Activated naive CD8-positive, alpha-beta T cell treated with anti-CD3 and anti-CD28 coated beads for 36 hours (primary cell): Measurements from ENCODE around the gene SHISA9. TPM values are rescaled to one million over a fixed set of nuclear protein-coding genes. Genes with fewer than 3 reads are reported as not detected.

Source experiments
- DNase-seq: peaks from one replicate; pipeline ENCODE4 v3.0.0; 2021
- H3K27ac Mint-ChIP-seq: one replicate; pipeline ENCODE4 v1.8.0; 2022; ENCODE audit warnings: mild to moderate bottlenecking, moderate library complexity, mixed read lengths
- H3K27me3 Mint-ChIP-seq: one replicate; pipeline ENCODE4 v1.8.0; 2022; ENCODE audit warnings: mild to moderate bottlenecking, mixed read lengths
- H3K36me3 Mint-ChIP-seq: one replicate; pipeline ENCODE4 v1.8.0; 2021; ENCODE audit warnings: mild to moderate bottlenecking, mixed read lengths
- H3K4me1 Mint-ChIP-seq: one replicate; pipeline ENCODE4 v1.8.0; 2021; ENCODE audit warnings: mixed read lengths
- H3K4me3 Mint-ChIP-seq: one replicate; pipeline ENCODE4 v1.8.0; 2022; ENCODE audit warnings: mild to moderate bottlenecking, moderate library complexity, mixed read lengths
- H3K9me3 Mint-ChIP-seq: one replicate; pipeline ENCODE4 v1.8.0; 2022; ENCODE audit warnings: mixed read lengths
- total RNA-seq, 2 experiments: library from RNA; stranded (reverse); gene quantifications; one replicate each; pipeline ENCODE4 v1.2.3, GENCODE V29; 2021

SHISA9 gene
- total RNA-seq, 2 experiments from 2014 or later = not detected

- Mint-ChIP-seq H3K4me3 (no peak overlapping the region), H3K27me3 (peaks cover 19% of the 10 kb centered on the region), H3K36me3 (no peaks in the 10 kb centered on the region), H3K9me3 (peaks cover 1% of the 10 kb centered on the region), H3K4me1 (no peaks in the 10 kb centered on the region), H3K27ac (no peak overlapping the region)
- DNase-seq = no peak
Measured at GRCh38 chr16:12881740-12882139, 19.7 kb upstream of the SHISA9 start.

GRCh38 chr16:12885742-12886141, 15.7 kb upstream of the SHISA9 start:
- Mint-ChIP-seq H3K36me3 (no peaks in the 10 kb centered on the region), H3K4me1 (no peaks in the 10 kb centered on the region), H3K9me3 (peaks cover 1% of the 10 kb centered on the region), H3K27me3 (peaks cover 14% of the 10 kb centered on the region), H3K27ac (no peak overlapping the region), H3K4me3 (no peak overlapping the region)
- DNase-seq = no peak

GRCh38 chr16:12891836-12892235, 9.6 kb upstream of the SHISA9 start:
- no peak for DNase-seq
- H3K4me3 Mint-ChIP-seq = no peak overlapping the region
- H3K27ac Mint-ChIP-seq = no peak overlapping the region
- no peaks in the 10 kb centered on the region for H3K4me1 Mint-ChIP-seq
- H3K9me3 Mint-ChIP-seq = no peaks in the 10 kb centered on the region
- peaks cover 24% of the 10 kb centered on the region for H3K27me3 Mint-ChIP-seq
- H3K36me3 Mint-ChIP-seq = no peaks in the 10 kb centered on the region

GRCh38 chr16:12893050-12893750, 8.2 kb upstream of the SHISA9 start:
- no peak overlapping the region for H3K4me3 Mint-ChIP-seq
- no peaks in the 10 kb centered on the region for H3K4me1 Mint-ChIP-seq
- H3K27ac Mint-ChIP-seq = no peak overlapping the region
- H3K36me3 Mint-ChIP-seq = no peaks in the 10 kb centered on the region
- H3K27me3 Mint-ChIP-seq = peaks cover 30% of the 10 kb centered on the region
- no peak for DNase-seq
- no peaks in the 10 kb centered on the region for H3K9me3 Mint-ChIP-seq

- no peak overlapping the region for H3K4me3 Mint-ChIP-seq
- no peak for DNase-seq
- H3K4me1 Mint-ChIP-seq = no peaks in the 10 kb centered on the region
- H3K36me3 Mint-ChIP-seq = no peaks in the 10 kb centered on the region
- peaks cover 53% of the 10 kb centered on the region for H3K27me3 Mint-ChIP-seq
- H3K27ac Mint-ChIP-seq = no peak overlapping the region
- no peaks in the 10 kb centered on the region for H3K9me3 Mint-ChIP-seq
Measured at GRCh38 chr16:12896562-12896961, 4.8 kb upstream of the SHISA9 start.

GRCh38 chr16:12898551-12898950, 2.8 kb upstream of the SHISA9 start:
- Mint-ChIP-seq H3K36me3 (no peaks in the 10 kb centered on the region), H3K4me3 (no peak overlapping the region), H3K27me3 (peaks cover 68% of the 10 kb centered on the region), H3K4me1 (peaks cover 2% of the 10 kb centered on the region), H3K9me3 (no peaks in the 10 kb centered on the region), H3K27ac (no peak overlapping the region)
- no peak for DNase-seq

GRCh38 chr16:12899529-12900143, 1.8 kb upstream of the SHISA9 start:
- Mint-ChIP-seq H3K27me3 (peaks cover 74% of the 10 kb centered on the region), H3K9me3 (no peaks in the 10 kb centered on the region), H3K4me3 (no peak overlapping the region), H3K36me3 (no peaks in the 10 kb centered on the region), H3K27ac (no peak overlapping the region), H3K4me1 (peaks cover 2% of the 10 kb centered on the region)
- no peak for DNase-seq

GRCh38 chr16:12900156-12900555, 1.2 kb upstream of the SHISA9 start:
- H3K27ac Mint-ChIP-seq = no peak overlapping the region
- peaks cover 77% of the 10 kb centered on the region for H3K27me3 Mint-ChIP-seq
- H3K4me3 Mint-ChIP-seq = no peak overlapping the region
- H3K36me3 Mint-ChIP-seq = no peaks in the 10 kb centered on the region
- DNase-seq = no peak
- no peaks in the 10 kb centered on the region for H3K9me3 Mint-ChIP-seq
- H3K4me1 Mint-ChIP-seq = peaks cover 2% of the 10 kb centered on the region

GRCh38 chr16:12900599-12901203, 697 bp upstream of the SHISA9 start:
- Mint-ChIP-seq H3K27ac (no peak overlapping the region), H3K27me3 (peaks cover 82% of the 10 kb centered on the region), H3K9me3 (no peaks in the 10 kb centered on the region), H3K4me3 (no peak overlapping the region), H3K36me3 (no peaks in the 10 kb centered on the region), H3K4me1 (peaks cover 2% of the 10 kb centered on the region)
- DNase-seq = no peak

- Mint-ChIP-seq H3K27me3 (peaks cover 84% of the 10 kb centered on the region), H3K27ac (no peak overlapping the region), H3K36me3 (no peaks in the 10 kb centered on the region), H3K4me1 (peaks cover 2% of the 10 kb centered on the region), H3K9me3 (no peaks in the 10 kb centered on the region), H3K4me3 (no peak overlapping the region)
- no peak for DNase-seq
Measured at GRCh38 chr16:12901204-12901596, 198 bp upstream of the SHISA9 start.

- Mint-ChIP-seq H3K27me3 (peaks cover 83% of the 10 kb centered on the region), H3K36me3 (no peaks in the 10 kb centered on the region), H3K9me3 (no peaks in the 10 kb centered on the region), H3K27ac (no peak overlapping the region), H3K4me1 (peaks cover 2% of the 10 kb centered on the region), H3K4me3 (no peak overlapping the region)
- no peak for DNase-seq
Measured at GRCh38 chr16:12902511-12903372, 1.3 kb downstream of the SHISA9 start.

- Mint-ChIP-seq H3K36me3 (no peaks in the 10 kb centered on the region), H3K27ac (no peak overlapping the region), H3K4me1 (peaks cover 2% of the 10 kb centered on the region), H3K27me3 (peaks cover 81% of the 10 kb centered on the region), H3K9me3 (no peaks in the 10 kb centered on the region), H3K4me3 (no peak overlapping the region)
- DNase-seq = no peak
Measured at GRCh38 chr16:12903407-12904328, 2.3 kb downstream of the SHISA9 start.

GRCh38 chr16:12904329-12904671, 2.9 kb downstream of the SHISA9 start:
- H3K4me1 Mint-ChIP-seq = peaks cover 2% of the 10 kb centered on the region
- H3K27ac Mint-ChIP-seq = no peak overlapping the region
- peaks cover 80% of the 10 kb centered on the region for H3K27me3 Mint-ChIP-seq
- no peaks in the 10 kb centered on the region for H3K9me3 Mint-ChIP-seq
- H3K36me3 Mint-ChIP-seq = no peaks in the 10 kb centered on the region
- DNase-seq = no peak
- no peak overlapping the region for H3K4me3 Mint-ChIP-seq

GRCh38 chr16:12906271-12906670, 4.9 kb downstream of the SHISA9 start:
- Mint-ChIP-seq H3K9me3 (no peaks in the 10 kb centered on the region), H3K27ac (no peak overlapping the region), H3K36me3 (no peaks in the 10 kb centered on the region), H3K4me3 (no peak overlapping the region), H3K4me1 (peaks cover 2% of the 10 kb centered on the region), H3K27me3 (peaks cover 71% of the 10 kb centered on the region)
- DNase-seq = no peak
